ENCODE measurements around the gene MYO1A.
"Not testable (repeated sequence)": the region's sequence is repeated elsewhere in the genome, so short reads cannot be mapped to it uniquely, and the experiment has no call there.

The MYO1A gene

DNA sequence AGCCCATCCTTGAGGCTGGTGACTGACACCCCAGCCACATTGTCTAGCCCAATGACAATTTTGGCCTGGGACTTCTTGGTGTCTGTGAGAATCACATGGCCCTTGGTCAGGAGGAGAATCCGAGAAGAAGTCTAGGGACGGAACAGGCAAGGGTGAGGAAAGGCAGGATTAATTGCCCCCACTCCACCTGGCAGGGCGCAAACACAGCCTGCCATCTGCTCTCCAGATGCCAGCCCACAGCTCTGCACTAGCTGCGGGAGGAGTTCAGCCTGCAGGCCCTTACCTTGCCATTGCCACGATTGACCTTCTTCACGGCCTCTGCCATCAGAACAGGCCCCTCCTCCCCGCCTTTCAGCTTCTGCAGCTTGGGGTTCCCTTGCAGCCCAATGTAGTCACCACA lies 20.5 kb downstream of the MYO1A start:
- H3K27me3 ChIP-seq (replicated peaks; ENCODE audit: control insufficient read depth, insufficient read depth, low read length), result no peaks in the 10 kb centered on the region
- DNase-seq (ENCODE audit: extremely low read depth, insufficient read length), result no peak
- no peak overlapping the region for H3K4me3 ChIP-seq (replicated peaks; ENCODE audit: low read depth, low read length)
- TF ChIP-seq, protein P1, sequence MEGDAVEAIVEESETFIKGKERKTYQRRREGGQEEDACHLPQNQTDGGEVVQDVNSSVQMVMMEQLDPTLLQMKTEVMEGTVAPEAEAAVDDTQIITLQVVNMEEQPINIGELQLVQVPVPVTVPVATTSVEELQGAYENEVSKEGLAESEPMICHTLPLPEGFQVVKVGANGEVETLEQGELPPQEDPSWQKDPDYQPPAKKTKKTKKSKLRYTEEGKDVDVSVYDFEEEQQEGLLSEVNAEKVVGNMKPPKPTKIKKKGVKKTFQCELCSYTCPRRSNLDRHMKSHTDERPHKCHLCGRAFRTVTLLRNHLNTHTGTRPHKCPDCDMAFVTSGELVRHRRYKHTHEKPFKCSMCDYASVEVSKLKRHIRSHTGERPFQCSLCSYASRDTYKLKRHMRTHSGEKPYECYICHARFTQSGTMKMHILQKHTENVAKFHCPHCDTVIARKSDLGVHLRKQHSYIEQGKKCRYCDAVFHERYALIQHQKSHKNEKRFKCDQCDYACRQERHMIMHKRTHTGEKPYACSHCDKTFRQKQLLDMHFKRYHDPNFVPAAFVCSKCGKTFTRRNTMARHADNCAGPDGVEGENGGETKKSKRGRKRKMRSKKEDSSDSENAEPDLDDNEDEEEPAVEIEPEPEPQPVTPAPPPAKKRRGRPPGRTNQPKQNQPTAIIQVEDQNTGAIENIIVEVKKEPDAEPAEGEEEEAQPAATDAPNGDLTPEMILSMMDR (IDR thresholded peaks at IDR 0.05; ENCODE audit: insufficient read depth, low read length, poor library complexity, severe bottlenecking), result no peak
- no peaks in the 10 kb centered on the region for H3K36me3 ChIP-seq (ENCODE audit: control insufficient read depth, insufficient read depth, low read length)

DNA sequence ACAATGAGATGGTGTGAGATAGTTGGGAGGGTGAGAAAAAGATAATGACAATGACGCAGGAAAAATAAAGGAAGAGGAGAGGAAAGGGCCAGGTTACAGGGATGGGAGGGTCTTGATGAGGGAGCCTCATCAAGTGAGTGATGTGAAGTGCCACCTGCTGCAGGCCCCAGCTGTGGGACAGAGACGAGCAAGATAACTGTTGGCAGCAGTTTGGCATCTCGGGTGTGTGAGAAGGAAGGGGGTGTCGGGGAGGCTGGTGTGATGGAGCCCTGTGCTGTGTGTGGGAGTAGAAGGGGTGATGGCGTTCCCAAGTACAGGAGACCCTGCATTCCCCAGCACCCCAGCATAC lies 22.1 kb downstream of the MYO1A start:
- H3K4me3 ChIP-seq (replicated peaks; ENCODE audit: low read depth, low read length), result no peak overlapping the region
- DNase-seq (ENCODE audit: extremely low read depth, insufficient read length), result no peak
- H3K27me3 ChIP-seq (replicated peaks; ENCODE audit: control insufficient read depth, insufficient read depth, low read length), result no peaks in the 10 kb centered on the region
- TF ChIP-seq, protein P1 (IDR thresholded peaks at IDR 0.05; ENCODE audit: insufficient read depth, low read length, poor library complexity, severe bottlenecking), result no peak
- no peaks in the 10 kb centered on the region for H3K36me3 ChIP-seq (ENCODE audit: control insufficient read depth, insufficient read depth, low read length)

DNA sequence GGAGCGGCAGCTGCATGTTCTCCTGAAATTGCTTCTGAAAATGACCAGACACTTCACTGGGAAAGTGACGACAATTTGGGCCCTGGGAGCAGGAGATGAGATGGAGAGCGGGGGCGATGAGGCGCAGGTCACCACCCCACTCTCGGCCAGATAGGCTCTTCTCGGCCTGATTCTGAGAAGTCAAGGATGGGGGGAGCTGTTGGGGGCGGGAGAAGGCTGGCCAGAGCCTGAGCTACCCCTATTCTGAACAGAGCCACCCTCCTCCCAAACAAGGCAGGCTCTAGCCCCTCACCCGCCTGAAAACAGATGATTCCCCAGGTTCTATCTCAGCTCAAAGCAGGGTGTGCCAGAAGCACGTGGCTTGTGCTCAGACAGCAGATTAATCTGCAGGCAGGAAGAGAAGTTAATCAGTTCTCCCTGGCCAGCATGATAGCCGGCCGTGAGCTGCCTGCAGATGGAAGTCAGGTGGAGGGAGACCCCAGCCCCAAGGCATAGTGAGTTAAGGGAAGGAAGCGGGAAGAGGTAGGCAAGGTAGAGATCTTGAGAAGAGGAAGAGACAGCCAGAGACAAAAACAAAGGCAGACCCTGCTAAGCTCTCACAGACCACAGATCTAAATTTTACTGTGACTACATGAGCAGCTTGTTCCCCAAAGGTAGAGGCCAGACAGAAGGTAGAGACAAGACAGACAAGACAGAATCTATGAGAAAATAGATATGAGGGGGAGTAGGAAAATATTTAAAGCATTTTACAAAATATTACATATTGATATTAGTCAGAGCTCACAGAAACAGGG lies 22.7 kb downstream of the MYO1A start:
- no peak for DNase-seq (ENCODE audit: extremely low read depth, insufficient read length)
- Histone ChIP-seq H3K36me3 (ENCODE audit: control insufficient read depth, insufficient read depth, low read length) (no peaks in the 10 kb centered on the region), H3K27me3 (replicated peaks; ENCODE audit: control insufficient read depth, insufficient read depth, low read length) (no peaks in the 10 kb centered on the region), H3K4me3 (replicated peaks; ENCODE audit: low read depth, low read length) (no peak overlapping the region)
- TF ChIP-seq, protein P1 (IDR thresholded peaks at IDR 0.05; ENCODE audit: insufficient read depth, low read length, poor library complexity, severe bottlenecking), result no peak

DNA sequence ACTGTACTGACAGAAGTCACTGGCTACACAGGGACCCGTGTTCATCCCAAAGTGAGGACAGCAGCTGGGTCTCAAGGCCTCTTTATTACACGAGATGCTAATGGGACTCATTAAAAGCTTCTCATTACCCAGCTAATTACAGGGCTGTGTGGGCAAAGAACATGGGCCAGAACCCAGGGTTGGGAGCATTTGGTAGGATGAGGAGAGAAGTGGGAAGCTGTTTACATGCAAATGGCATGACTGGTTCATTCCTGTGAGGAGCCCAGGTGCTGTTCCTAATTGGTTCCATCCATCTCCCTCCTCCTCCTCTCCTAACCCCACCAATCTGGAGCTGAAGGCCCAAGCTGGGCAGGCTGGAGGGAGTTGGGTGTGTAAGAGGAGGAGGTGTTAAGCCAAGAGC lies 24.7 kb downstream of the MYO1A start:
- TF ChIP-seq, protein P1 (IDR thresholded peaks at IDR 0.05; ENCODE audit: insufficient read depth, low read length, poor library complexity, severe bottlenecking), result no peak
- no peaks in the 10 kb centered on the region for H3K27me3 ChIP-seq (replicated peaks; ENCODE audit: control insufficient read depth, insufficient read depth, low read length)
- no peak for DNase-seq (ENCODE audit: extremely low read depth, insufficient read length)
- H3K36me3 ChIP-seq (ENCODE audit: control insufficient read depth, insufficient read depth, low read length), result no peaks in the 10 kb centered on the region
- no peak overlapping the region for H3K4me3 ChIP-seq (replicated peaks; ENCODE audit: low read depth, low read length)

DNA sequence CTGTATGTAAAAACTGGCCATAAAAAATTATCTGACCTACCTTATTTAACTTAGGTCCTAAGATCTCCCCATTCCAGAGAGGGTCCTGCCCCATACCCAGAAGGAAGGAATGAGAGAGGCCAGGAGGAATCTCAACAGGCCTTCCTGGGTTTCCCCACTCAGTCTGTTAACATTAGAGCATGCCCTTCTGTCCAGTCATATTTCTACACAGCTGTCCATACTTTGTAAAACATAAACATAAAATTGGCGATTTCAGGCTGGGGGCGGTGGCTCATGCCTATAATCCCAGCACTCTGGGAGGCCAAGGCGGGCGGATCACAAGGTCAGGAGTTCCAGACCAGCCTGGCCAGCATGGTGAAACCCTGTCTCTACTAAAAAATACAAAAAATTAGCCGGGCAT lies 27.6 kb downstream of the MYO1A start:
- H3K4me3 ChIP-seq (replicated peaks; ENCODE audit: low read depth, low read length); H3K36me3 ChIP-seq (ENCODE audit: control insufficient read depth, insufficient read depth, low read length); H3K27me3 ChIP-seq (replicated peaks; ENCODE audit: control insufficient read depth, insufficient read depth, low read length); DNase-seq (ENCODE audit: extremely low read depth, insufficient read length): not testable (repeated sequence)

DNA sequence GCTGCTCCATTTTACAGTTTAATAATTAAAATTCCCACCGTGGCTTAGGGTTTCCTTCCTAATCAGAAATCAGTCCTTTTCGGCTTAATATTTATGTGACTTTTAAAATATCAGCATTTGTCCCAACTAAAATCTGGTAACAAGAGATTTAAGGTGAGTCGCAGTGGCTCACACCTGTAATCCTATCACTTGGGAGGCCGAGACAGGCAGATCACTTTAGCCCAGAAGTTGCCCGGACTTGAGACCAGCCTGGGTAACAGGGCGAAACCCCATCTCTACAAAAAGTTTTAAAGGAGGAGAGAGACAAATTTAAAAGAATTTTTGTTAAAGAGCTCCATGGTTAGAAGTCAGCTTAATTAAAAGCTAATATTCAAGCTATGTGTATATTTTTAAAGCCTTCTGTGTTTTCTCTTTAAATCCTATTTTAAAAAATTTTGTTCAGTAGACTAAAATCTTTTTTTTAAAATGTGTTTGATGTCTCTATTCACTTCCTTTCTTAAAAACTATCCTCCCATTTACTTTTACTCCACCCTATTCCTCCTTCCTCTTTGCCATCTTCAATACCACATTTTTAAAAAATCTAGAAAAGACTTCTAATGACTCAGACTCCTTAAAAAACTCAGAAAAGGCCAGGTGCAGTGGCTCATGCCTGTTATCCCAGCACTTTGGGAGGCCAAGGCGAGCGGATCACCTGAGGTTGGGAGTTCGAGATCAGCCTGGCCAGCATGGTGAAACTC lies 29.8 kb downstream of the MYO1A start:
- Histone ChIP-seq H3K36me3 (ENCODE audit: control insufficient read depth, insufficient read depth, low read length) (no peaks in the 10 kb centered on the region), H3K4me3 (replicated peaks; ENCODE audit: low read depth, low read length) (no peak overlapping the region), H3K27me3 (replicated peaks; ENCODE audit: control insufficient read depth, insufficient read depth, low read length) (no peaks in the 10 kb centered on the region)
- TF ChIP-seq, protein P1 (IDR thresholded peaks at IDR 0.05; ENCODE audit: insufficient read depth, low read length, poor library complexity, severe bottlenecking), result no peak
- no peak for DNase-seq (ENCODE audit: extremely low read depth, insufficient read length)
